ENCODE data around the gene SAMD4B. TPM values are rescaled to one million over a fixed set of nuclear protein-coding genes. Genes with fewer than 3 reads are reported as not detected.
A peak's percentile ranks its signal among the peaks of the same experiment; 100 is the strongest.

SAMD4B gene
- total and polyA plus RNA-seq, 10 donors = 26.7 to 108 (median 80.9) TPM

GRCh38 chr19:39304701-39305571 is 37.3 kb upstream of the SAMD4B start:
- H3K27me3 ChIP-seq (replicated peaks in 1 of 7) = peaks cover 0 to 39% (median 19%) of the 10 kb centered on the region in 7 donors
- intact Hi-C loops (cut with DNase I; ENCODE audit: low total_unique reads) = no loop called here
- H3K4me3 ChIP-seq = no peak overlapping the region
- 49 to 64% (median 53%) methylated on average over 6 of the region's 6 CpGs for WGBS, 5 donors
- TF ChIP-seq POLR2AphosphoS5 (IDR thresholded peaks at IDR 0.05) = no peak
- TF ChIP-seq CTCF (IDR thresholded peaks at IDR 0.05 in 8 of 11, conservative IDR thresholded peaks at IDR 0.05 in 3 of 11) = no peak
- TF ChIP-seq POLR2A (IDR thresholded peaks at IDR 0.05) = no peak
- H3K27ac ChIP-seq = no peak overlapping the region
- no peaks in the 10 kb centered on the region for H3K9me3 ChIP-seq
- peak; percentile 38 for DNase-seq
- H3K4me1 ChIP-seq = peaks cover 0 to 18% (median 7%) of the 10 kb centered on the region in 6 donors
- H3K36me3 ChIP-seq = peaks cover 0 to 20% (median 6%) of the 10 kb centered on the region in 6 donors

GRCh38 chr19:39306075-39306474 is 36.1 kb upstream of the SAMD4B start:
- Histone ChIP-seq H3K4me1 (peaks cover 0 to 18% (median 7%) of the 10 kb centered on the region in 6 donors), H3K4me3 (no peak overlapping the region), H3K36me3 (peaks cover 0 to 20% (median 6%) of the 10 kb centered on the region in 6 donors), H3K27me3 (replicated peaks in 1 of 7) (peaks cover 0 to 39% (median 19%) of the 10 kb centered on the region in 7 donors), H3K9me3 (no peaks in the 10 kb centered on the region), H3K27ac (no peak overlapping the region)
- TF ChIP-seq CTCF (IDR thresholded peaks at IDR 0.05 in 8 of 11, conservative IDR thresholded peaks at IDR 0.05 in 3 of 11) = no peak
- TF ChIP-seq POLR2A (IDR thresholded peaks at IDR 0.05) = no peak
- no peak for TF ChIP-seq POLR2AphosphoS5 (IDR thresholded peaks at IDR 0.05)
- intact Hi-C loops (cut with DNase I; ENCODE audit: low total_unique reads) = no loop called here
- no peak for DNase-seq

GRCh38 chr19:39307046-39307821 is 35.0 kb upstream of the SAMD4B start:
- H3K27me3 ChIP-seq (replicated peaks in 1 of 7) = peaks cover 0 to 39% (median 19%) of the 10 kb centered on the region in 7 donors
- H3K36me3 ChIP-seq = peaks cover 0 to 31% (median 6%) of the 10 kb centered on the region in 6 donors
- intact Hi-C loops (cut with DNase I; ENCODE audit: low total_unique reads) = no loop called here
- 44 to 84% (median 51%) methylated on average over 53 to 71 of the region's 71 CpGs for WGBS, 5 donors
- H3K27ac ChIP-seq = no peak overlapping the region
- peak; percentile 73 for DNase-seq
- peaks cover 0 to 18% (median 7%) of the 10 kb centered on the region in 6 donors for H3K4me1 ChIP-seq
- no peaks in the 10 kb centered on the region for H3K9me3 ChIP-seq
- H3K4me3 ChIP-seq = peak overlapping the region in 5 of 8 donors; percentile 5 to 49 (median 13)
- TF ChIP-seq CTCF (IDR thresholded peaks at IDR 0.05 in 8 of 11, conservative IDR thresholded peaks at IDR 0.05 in 3 of 11) (no peak), POLR2A (IDR thresholded peaks at IDR 0.05) (no peak), POLR2AphosphoS5 (IDR thresholded peaks at IDR 0.05) (peak in 1 of 3 donors; percentile 6)
